Natural killer cell (primary cell): ENCODE measurements around the gene KISS1R. TPM values are rescaled to one million over a fixed set of nuclear protein-coding genes. Genes with fewer than 3 reads are reported as not detected.
"Not testable (repeated sequence)": the region's sequence is repeated elsewhere in the genome, so short reads cannot be mapped to it uniquely, and the experiment has no call there.

ENCODE experiments used
- ATAC-seq, 3 donors: fragments of 150-1000 bp in 2 of 3; fragments of 200-7000 bp in 1 of 3; cut with Tn5 transposase; 1 replicate in 1 of 3; 2 replicates in 2 of 3; pipeline ENCODE4 v1.10.0; 2021; ENCODE audit warnings: mild to moderate bottlenecking in 2 of 3, moderate library complexity in 2 of 3
- DNase-seq, 2 donors: peaks; one replicate each; pipeline versions ENCODE4 v3.0.0 to v3.0.0-alpha.2; 2013 to 2021; ENCODE audit warnings: mixed read lengths in 1 of 2
- H3K27ac ChIP-seq: one replicate; pipeline ENCODE4 v1.5.1; 2013; ENCODE audit warnings: mild to moderate bottlenecking, low read length
- H3K27me3 ChIP-seq: one replicate; pipeline ENCODE4 v1.6.1; 2013; ENCODE audit warnings: low read length; ENCODE audit not compliant: control insufficient read depth, insufficient read depth
- H3K36me3 ChIP-seq: one replicate; pipeline ENCODE4 v1.6.1; 2013; ENCODE audit warnings: low read length; ENCODE audit not compliant: control insufficient read depth, insufficient read depth
- H3K4me1 ChIP-seq: one replicate; pipeline ENCODE4 v1.6.1; 2013; ENCODE audit warnings: low read length; ENCODE audit not compliant: control insufficient read depth, insufficient read depth
- H3K4me3 ChIP-seq: one replicate; pipeline ENCODE4 v1.5.1; 2013; ENCODE audit warnings: low read length
- H3K9me3 ChIP-seq: one replicate; pipeline ENCODE4 v1.6.1; 2013; ENCODE audit warnings: low read length; ENCODE audit not compliant: control insufficient read depth, insufficient read depth
- H3K27ac Mint-ChIP-seq, 2 donors: one replicate each; pipeline ENCODE4 v1.8.0; 2022; ENCODE audit warnings: mild to moderate bottlenecking in 2 of 2, mixed read lengths in 2 of 2, moderate library complexity in 1 of 2
- H3K27me3 Mint-ChIP-seq, 2 donors: one replicate each; pipeline ENCODE4 v1.8.0; 2022; ENCODE audit warnings: low read depth in 2 of 2, mixed read lengths in 2 of 2
- H3K36me3 Mint-ChIP-seq: one replicate; pipeline ENCODE4 v1.8.0; 2022; ENCODE audit warnings: mixed read lengths
- H3K4me1 Mint-ChIP-seq, 2 donors: one replicate each; pipeline ENCODE4 v1.8.0; 2022; ENCODE audit warnings: mixed read lengths in 2 of 2
- H3K4me3 Mint-ChIP-seq: one replicate; pipeline ENCODE4 v1.8.0; 2022; ENCODE audit warnings: mild to moderate bottlenecking, moderate library complexity, mixed read lengths
- H3K9me3 Mint-ChIP-seq, 2 donors: one replicate each; pipeline ENCODE4 v1.8.0; 2022; ENCODE audit warnings: mixed read lengths in 2 of 2
- CTCF ChIP-seq: fragments of 200-600 bp; IDR thresholded peaks from one replicate; pipeline ENCODE4 v1.8.0; 2022; ENCODE audit warnings: antibody characterized with exemption
- WGBS: methylation state at CpG from one replicate; pipeline ENCODE4 v1.1.7; 2013; ENCODE audit warnings: missing lambda C conversion rate; ENCODE audit not compliant: insufficient coverage; 5-methylcytosine and 5-hydroxymethylcytosine counted together
- intact Hi-C: fragments of 100-400 bp; cut with micrococcal nuclease; formaldehyde crosslinking; loops from one replicate; pipeline ENCODE4 v1.14.2; 2022
- total RNA-seq, 4 donors: library from RNA; stranded (reverse); fragments of 120-200 nt in 1 of 4; gene quantifications; one replicate each; pipeline versions ENCODE4 v1.2.3 to v1.2.4, GENCODE V29; 2013 to 2022

KISS1R gene
- total RNA-seq, 3 donors from 2014 or later (not counting 1 experiment from before 2014, with no cell fraction given) = 0.31 TPM; not detected in 2

GRCh38 chr19:876780-877314 lies 40.3 kb upstream of the KISS1R start:
- Mint-ChIP-seq H3K27ac (no peak overlapping the region), H3K27me3 (no peaks in the 10 kb centered on the region), H3K9me3 (no peaks in the 10 kb centered on the region), H3K4me3 (no peak overlapping the region), H3K36me3 (no peaks in the 10 kb centered on the region), H3K4me1 (peaks cover 0 to 9% of the 10 kb centered on the region in 2 donors)
- peaks cover 17% of the 10 kb centered on the region for H3K36me3 ChIP-seq
- H3K27ac ChIP-seq = no peak overlapping the region
- intact Hi-C loops = no loop called here
- H3K27me3 ChIP-seq = no peaks in the 10 kb centered on the region
- H3K4me3 ChIP-seq = no peak overlapping the region
- ATAC-seq (no peak), DNase-seq (no peak)
- 91% methylated on average over 29 of the region's 29 CpGs for WGBS
- peaks cover 15% of the 10 kb centered on the region for H3K4me1 ChIP-seq
- TF ChIP-seq CTCF = no peak
- H3K9me3 ChIP-seq = no peaks in the 10 kb centered on the region

- H3K27me3 ChIP-seq, ATAC-seq, H3K27ac Mint-ChIP-seq, DNase-seq, intact Hi-C loops, H3K36me3 Mint-ChIP-seq, H3K4me1 ChIP-seq, H3K27me3 Mint-ChIP-seq, H3K4me1 Mint-ChIP-seq, H3K4me3 ChIP-seq, H3K9me3 Mint-ChIP-seq, H3K9me3 ChIP-seq, H3K4me3 Mint-ChIP-seq, H3K27ac ChIP-seq: not testable (repeated sequence)
- peaks cover 27% of the 10 kb centered on the region for H3K36me3 ChIP-seq
- WGBS = 91% methylated on average over 20 of the region's 23 CpGs
Observed at GRCh38 chr19:877992-878660, 39.0 kb upstream of the KISS1R start.

- H3K27me3 ChIP-seq, H3K4me1 ChIP-seq, H3K36me3 Mint-ChIP-seq, H3K27ac ChIP-seq, H3K4me3 ChIP-seq, H3K27me3 Mint-ChIP-seq, H3K27ac Mint-ChIP-seq, H3K4me3 Mint-ChIP-seq, ATAC-seq, H3K9me3 ChIP-seq, H3K4me1 Mint-ChIP-seq, intact Hi-C loops, DNase-seq, H3K9me3 Mint-ChIP-seq: not testable (repeated sequence)
- WGBS = 90% methylated on average over 20 of the region's 24 CpGs
- peaks cover 32% of the 10 kb centered on the region for H3K36me3 ChIP-seq
Observed at GRCh38 chr19:878751-879561, 38.2 kb upstream of the KISS1R start.

- no peaks in the 10 kb centered on the region for H3K9me3 ChIP-seq
- H3K36me3 ChIP-seq = peaks cover 41% of the 10 kb centered on the region
- TF ChIP-seq CTCF = no peak
- no peak overlapping the region for H3K27ac Mint-ChIP-seq
- no peak overlapping the region for H3K4me3 Mint-ChIP-seq
- H3K4me3 ChIP-seq = no peak overlapping the region
- H3K9me3 Mint-ChIP-seq = no peaks in the 10 kb centered on the region
- H3K4me1 Mint-ChIP-seq = no peaks in the 10 kb centered on the region
- no peaks in the 10 kb centered on the region for H3K27me3 ChIP-seq
- ATAC-seq (no peak), DNase-seq (no peak)
- no peak overlapping the region for H3K27ac ChIP-seq
- no peaks in the 10 kb centered on the region for H3K27me3 Mint-ChIP-seq
- 94% methylated on average over 37 of the region's 37 CpGs for WGBS
- H3K36me3 Mint-ChIP-seq = no peaks in the 10 kb centered on the region
- intact Hi-C loops = no loop called here
- no peaks in the 10 kb centered on the region for H3K4me1 ChIP-seq
Observed at GRCh38 chr19:879711-880438, 37.3 kb upstream of the KISS1R start.
